ENCODE measurements around the gene COL6A1. TPM values are rescaled to one million over a fixed set of nuclear protein-coding genes. Genes with fewer than 3 reads are reported as not detected.
"Not testable (repeated sequence)": the region's sequence is repeated elsewhere in the genome, so short reads cannot be mapped to it uniquely, and the experiment has no call there.

Gene COL6A1
- total RNA-seq, 1 donor from 2014 or later = 611 TPM

DNA sequence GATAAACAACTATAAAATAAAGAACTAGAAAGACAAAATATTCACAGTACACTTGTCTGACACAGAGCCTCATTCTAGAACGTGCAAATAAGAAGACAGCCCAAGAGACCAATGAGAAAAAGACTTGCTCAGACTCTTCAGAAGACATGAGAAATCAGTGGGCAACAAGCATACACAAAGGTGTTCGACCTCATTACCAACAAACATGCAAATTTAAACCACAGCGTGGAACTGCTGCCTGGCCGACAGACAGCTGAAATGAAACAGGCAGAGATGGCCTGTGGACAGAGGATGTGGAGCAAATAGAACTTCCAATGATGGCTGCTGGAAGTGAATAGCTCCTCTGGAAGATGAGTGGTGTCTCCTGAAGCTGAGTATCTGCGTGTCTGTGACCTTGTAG lies 22.4 kb upstream of the COL6A1 start:
- no peak for DNase-seq (ENCODE audit: low spot score in 2 of 2, unreplicated experiment in 2 of 2)
- Mint-ChIP-seq H3K4me1 (peaks cover 2% of the 10 kb centered on the region), H3K27ac (no peak overlapping the region), H3K36me3 (peaks cover 2% of the 10 kb centered on the region), H3K4me3 (no peak overlapping the region), H3K9me3 (peaks cover 32% of the 10 kb centered on the region), H3K27me3 (ENCODE audit: low read depth) (peaks cover 7% of the 10 kb centered on the region)
- TF ChIP-seq, protein P1, sequence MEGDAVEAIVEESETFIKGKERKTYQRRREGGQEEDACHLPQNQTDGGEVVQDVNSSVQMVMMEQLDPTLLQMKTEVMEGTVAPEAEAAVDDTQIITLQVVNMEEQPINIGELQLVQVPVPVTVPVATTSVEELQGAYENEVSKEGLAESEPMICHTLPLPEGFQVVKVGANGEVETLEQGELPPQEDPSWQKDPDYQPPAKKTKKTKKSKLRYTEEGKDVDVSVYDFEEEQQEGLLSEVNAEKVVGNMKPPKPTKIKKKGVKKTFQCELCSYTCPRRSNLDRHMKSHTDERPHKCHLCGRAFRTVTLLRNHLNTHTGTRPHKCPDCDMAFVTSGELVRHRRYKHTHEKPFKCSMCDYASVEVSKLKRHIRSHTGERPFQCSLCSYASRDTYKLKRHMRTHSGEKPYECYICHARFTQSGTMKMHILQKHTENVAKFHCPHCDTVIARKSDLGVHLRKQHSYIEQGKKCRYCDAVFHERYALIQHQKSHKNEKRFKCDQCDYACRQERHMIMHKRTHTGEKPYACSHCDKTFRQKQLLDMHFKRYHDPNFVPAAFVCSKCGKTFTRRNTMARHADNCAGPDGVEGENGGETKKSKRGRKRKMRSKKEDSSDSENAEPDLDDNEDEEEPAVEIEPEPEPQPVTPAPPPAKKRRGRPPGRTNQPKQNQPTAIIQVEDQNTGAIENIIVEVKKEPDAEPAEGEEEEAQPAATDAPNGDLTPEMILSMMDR (IDR thresholded peaks at IDR 0.05; ENCODE audit: unreplicated experiment) = no peak

DNA sequence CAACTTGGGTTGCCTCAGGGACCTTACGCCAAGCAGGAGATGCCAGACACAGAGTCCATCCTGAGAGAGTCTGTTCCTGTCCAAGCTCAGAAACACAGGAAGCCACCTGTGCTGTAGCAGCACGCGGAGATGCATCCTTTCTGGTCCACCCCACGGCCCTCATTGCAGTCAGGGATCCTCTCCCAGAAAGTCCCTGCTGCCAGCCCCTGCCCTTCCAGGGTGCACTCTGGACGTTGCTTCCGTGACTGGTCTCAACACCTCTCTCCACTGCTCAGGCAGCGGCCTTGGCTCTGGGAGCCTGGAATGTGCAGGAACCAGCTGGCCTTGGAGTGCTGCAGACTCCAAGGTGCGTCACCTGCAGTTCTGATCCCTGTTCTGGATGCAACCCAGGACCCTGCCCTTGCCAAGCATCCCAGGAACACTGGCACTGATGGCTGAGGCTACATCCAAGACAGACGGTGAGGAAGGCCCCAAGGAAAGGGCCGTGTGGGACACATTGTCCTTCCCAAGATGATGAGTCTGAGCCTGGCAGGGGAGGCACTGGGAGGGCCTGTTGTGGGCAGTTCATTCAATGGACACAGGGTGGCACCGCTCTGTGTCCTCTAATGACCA lies 21.7 kb upstream of the COL6A1 start:
- H3K9me3 Mint-ChIP-seq = peaks cover 35% of the 10 kb centered on the region
- no peaks in the 10 kb centered on the region for H3K4me1 Mint-ChIP-seq
- TF ChIP-seq, protein P1 (IDR thresholded peaks at IDR 0.05; ENCODE audit: unreplicated experiment) = no peak

DNA sequence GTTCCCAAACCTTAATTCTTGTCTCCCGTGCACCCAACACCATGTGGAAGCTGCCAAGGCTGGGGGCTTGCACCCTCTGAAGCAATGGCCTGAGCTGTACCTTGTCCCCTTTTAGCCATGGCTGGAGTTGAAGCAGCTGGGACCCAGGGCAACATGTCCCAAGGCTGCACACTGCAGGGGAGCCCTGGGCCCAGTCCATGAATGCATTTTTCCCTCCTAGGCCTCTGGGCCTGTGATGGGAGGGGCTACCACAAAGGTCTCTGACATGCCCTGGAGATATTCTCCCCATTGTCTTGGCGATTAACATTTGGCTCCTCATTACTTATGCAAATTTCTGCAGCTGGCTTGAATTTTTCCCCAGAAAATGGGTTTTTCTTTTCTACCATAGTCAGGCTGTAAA lies 20.2 kb upstream of the COL6A1 start:
- H3K4me1 Mint-ChIP-seq, H3K4me3 Mint-ChIP-seq: not testable (repeated sequence)
- H3K9me3 Mint-ChIP-seq = peaks cover 41% of the 10 kb centered on the region

More for the DNA sequence above, 21.7 kb upstream of the COL6A1 start:
- Mint-ChIP-seq H3K27ac (no peak overlapping the region), H3K27me3 (ENCODE audit: low read depth) (peaks cover 9% of the 10 kb centered on the region), H3K4me3 (no peak overlapping the region), H3K36me3 (peaks cover 2% of the 10 kb centered on the region)
- DNase-seq (ENCODE audit: low spot score in 2 of 2, unreplicated experiment in 2 of 2) = no peak

DNA sequence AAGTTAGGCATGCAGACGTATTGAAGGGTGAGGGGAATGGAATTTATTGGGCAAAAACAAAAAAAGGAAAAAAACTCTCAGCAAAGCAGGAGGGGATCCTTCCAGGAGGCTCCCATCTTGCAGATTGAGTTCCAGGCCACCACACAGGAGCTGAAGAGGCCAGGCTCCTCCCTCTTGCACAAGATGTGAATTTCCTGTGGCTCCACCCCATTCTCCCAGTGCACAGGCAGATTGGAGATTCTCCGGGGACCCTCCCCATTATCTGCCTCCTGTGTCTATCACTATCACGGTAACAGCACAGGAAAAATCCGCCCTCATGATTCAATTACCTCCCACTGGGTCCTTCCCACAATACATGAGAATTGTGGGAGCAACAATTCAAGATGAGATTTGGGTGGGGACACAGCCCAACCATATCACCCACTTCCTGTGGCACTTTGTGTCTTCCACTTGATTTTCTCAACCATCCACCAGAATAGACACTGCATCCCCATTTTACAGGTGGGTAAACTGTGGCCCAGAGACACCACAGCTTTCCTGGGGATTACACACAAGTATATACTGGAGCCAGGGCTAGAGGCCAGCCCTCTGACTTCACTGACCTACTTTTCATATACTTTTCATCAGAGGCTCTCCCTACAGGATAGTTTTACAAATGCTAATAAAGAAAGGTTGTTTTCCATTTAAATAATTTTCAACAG lies 18.9 kb upstream of the COL6A1 start:
- peaks cover 41% of the 10 kb centered on the region for H3K9me3 Mint-ChIP-seq
- peaks cover 9% of the 10 kb centered on the region for H3K27me3 Mint-ChIP-seq (ENCODE audit: low read depth)
- DNase-seq (ENCODE audit: low spot score in 2 of 2, unreplicated experiment in 2 of 2) = no peak
- TF ChIP-seq, protein P1 (IDR thresholded peaks at IDR 0.05; ENCODE audit: unreplicated experiment) = no peak
- H3K36me3 Mint-ChIP-seq = peaks cover 2% of the 10 kb centered on the region
- no peak overlapping the region for H3K4me3 Mint-ChIP-seq
- H3K27ac Mint-ChIP-seq = no peak overlapping the region
- H3K4me1 Mint-ChIP-seq = no peaks in the 10 kb centered on the region

More for the DNA sequence above, 20.2 kb upstream of the COL6A1 start:
- H3K27me3 Mint-ChIP-seq (ENCODE audit: low read depth); H3K27ac Mint-ChIP-seq; DNase-seq (ENCODE audit: low spot score in 2 of 2, unreplicated experiment in 2 of 2); H3K36me3 Mint-ChIP-seq: not testable (repeated sequence)

DNA sequence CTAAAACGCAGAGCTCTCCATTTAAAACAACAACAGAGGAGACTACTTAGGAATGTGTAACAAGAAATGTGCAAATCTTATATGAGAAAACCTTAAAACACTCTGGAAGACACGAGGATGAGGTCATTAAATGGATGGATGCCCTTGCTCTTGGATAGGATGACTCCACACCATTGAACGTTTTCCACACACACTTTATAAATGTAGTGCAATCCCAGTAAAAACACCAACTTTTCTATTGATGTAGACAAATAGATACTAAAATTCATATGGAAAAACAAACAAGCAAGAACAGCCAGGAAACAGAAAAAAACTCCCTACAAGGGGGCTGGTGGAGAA lies 18.4 kb upstream of the COL6A1 start:
- H3K27ac Mint-ChIP-seq = no peak overlapping the region
- H3K4me3 Mint-ChIP-seq = no peak overlapping the region
- H3K36me3 Mint-ChIP-seq = peaks cover 2% of the 10 kb centered on the region

DNA sequence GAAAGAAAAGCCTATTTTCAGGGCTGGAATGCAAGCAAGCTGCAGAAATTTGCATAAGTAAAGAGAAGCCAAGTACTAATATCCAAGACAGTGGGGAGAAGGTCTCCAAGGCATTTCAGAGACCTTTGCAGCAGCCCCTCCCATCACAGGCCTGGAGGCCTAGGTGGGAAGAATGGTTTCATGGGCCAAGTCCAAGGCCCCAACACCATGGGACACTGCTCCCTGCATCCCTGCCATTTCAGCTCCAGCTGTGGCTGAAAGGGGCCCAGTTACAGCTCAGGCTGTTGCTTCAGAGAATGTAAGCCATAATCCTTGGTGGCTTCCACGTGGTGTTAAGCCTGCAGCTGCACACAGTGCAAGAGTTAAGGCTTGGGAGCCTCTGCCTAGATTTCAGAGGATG lies 16.9 kb upstream of the COL6A1 start:
- H3K4me1 Mint-ChIP-seq = no peaks in the 10 kb centered on the region
- peaks cover 2% of the 10 kb centered on the region for H3K36me3 Mint-ChIP-seq
- no peak for DNase-seq (ENCODE audit: low spot score in 2 of 2, unreplicated experiment in 2 of 2)
- TF ChIP-seq, protein P1 (IDR thresholded peaks at IDR 0.05; ENCODE audit: unreplicated experiment) = no peak
- H3K9me3 Mint-ChIP-seq = peaks cover 41% of the 10 kb centered on the region
- peaks cover 2% of the 10 kb centered on the region for H3K27me3 Mint-ChIP-seq (ENCODE audit: low read depth)
- no peak overlapping the region for H3K27ac Mint-ChIP-seq
- H3K4me3 Mint-ChIP-seq = no peak overlapping the region

More for the DNA sequence above, 18.4 kb upstream of the COL6A1 start:
- H3K4me1 Mint-ChIP-seq = no peaks in the 10 kb centered on the region
- H3K9me3 Mint-ChIP-seq = peaks cover 41% of the 10 kb centered on the region
- no peak for DNase-seq (ENCODE audit: low spot score in 2 of 2, unreplicated experiment in 2 of 2)
- peaks cover 6% of the 10 kb centered on the region for H3K27me3 Mint-ChIP-seq (ENCODE audit: low read depth)
- TF ChIP-seq, protein P1 (IDR thresholded peaks at IDR 0.05; ENCODE audit: unreplicated experiment) = no peak

Data from mesothelial cell of epicardium (in vitro differentiated cells).